ENCODE data around the gene SELE. TPM values are rescaled to one million over a fixed set of nuclear protein-coding genes. Genes with fewer than 3 reads are reported as not detected.

The SELE gene
- total and polyA plus RNA-seq, 8 donors = 0.51 to 3.1 (median 0.69) TPM; not detected in 1

GRCh38 chr1:169712309-169712631, 21.6 kb downstream of the SELE start:
- H3K27ac ChIP-seq = no peak overlapping the region
- no peak for FAIRE-seq
- no peaks in the 10 kb centered on the region for H3K9me3 ChIP-seq
- no peaks in the 10 kb centered on the region for H3K36me3 ChIP-seq
- intact Hi-C loops (cut with DNase I) = no loop called here
- no peak overlapping the region for H3K4me3 ChIP-seq
- ATAC-seq = no peak
- H3K27me3 ChIP-seq = peaks cover 0 to 3% (median 1%) of the 10 kb centered on the region in 4 donors
- WGBS, 2 donors = 68 to 77% methylated on average over 2 of the region's 2 CpGs
- H3K4me1 ChIP-seq = no peaks in the 10 kb centered on the region
- TF ChIP-seq CTCF (IDR thresholded peaks at IDR 0.05) = no peak
- DNase-seq = no peak

- WGBS, 2 donors = 4 to 6% methylated on average over 6 of the region's 6 CpGs
- TF ChIP-seq CTCF (IDR thresholded peaks at IDR 0.05) = peak; percentile 51 to 70 (median 62)
- H3K27me3 ChIP-seq = peaks cover 0 to 4% (median 1%) of the 10 kb centered on the region in 4 donors
- H3K9me3 ChIP-seq = no peaks in the 10 kb centered on the region
- peak within 1 kb of the TSS in 2 of 4 donors; percentile 7 to 30 for H3K4me3 ChIP-seq
- no peaks in the 10 kb centered on the region for H3K36me3 ChIP-seq
- no peaks in the 10 kb centered on the region for H3K4me1 ChIP-seq
- H3K27ac ChIP-seq = peak within 1 kb of the TSS in 1 of 4 donors; percentile 38
- DNase-seq (peak in 4 of 6 donors; percentile 33 to 68 (median 53)), FAIRE-seq (peak; percentile 80), ATAC-seq (peak; percentile 89 to 99 (median 99))
- intact Hi-C loops (cut with DNase I) = no loop called here
These were observed 22.2 kb downstream of the SELE start, which contains the start of gene SELL for GRCh38 chr1:169711469-169712308. TSS of gene SELL (minus strand) at chr1:169711620. CDS start at chr1:169711498, 122 bp downstream.

- WGBS, 2 donors = 54 to 66% methylated on average over 3 of the region's 3 CpGs
- no peaks in the 10 kb centered on the region for H3K9me3 ChIP-seq
- TF ChIP-seq CTCF (IDR thresholded peaks at IDR 0.05) = no peak
- no peak for DNase-seq
- peaks cover 0 to 4% (median 1%) of the 10 kb centered on the region in 4 donors for H3K27me3 ChIP-seq
- intact Hi-C loops (cut with DNase I) = loop anchor here in 1 of 3 donors (10.0 kb wide), 1 partner anchor 154 kb away; no protein-coding TSS in a partner anchor
- H3K4me1 ChIP-seq = no peaks in the 10 kb centered on the region
- no peak overlapping the region for H3K4me3 ChIP-seq
- no peak for ATAC-seq
- H3K27ac ChIP-seq = no peak overlapping the region
- FAIRE-seq = no peak
- no peaks in the 10 kb centered on the region for H3K36me3 ChIP-seq
These were observed 25.2 kb downstream of the SELE start for GRCh38 chr1:169708647-169709046.

- no peak for DNase-seq
- peaks cover 0 to 4% (median 1%) of the 10 kb centered on the region in 4 donors for H3K27me3 ChIP-seq
- H3K27ac ChIP-seq = no peak overlapping the region
- no peak for FAIRE-seq
- no peak for TF ChIP-seq CTCF (IDR thresholded peaks at IDR 0.05)
- no peaks in the 10 kb centered on the region for H3K4me1 ChIP-seq
- no peaks in the 10 kb centered on the region for H3K9me3 ChIP-seq
- WGBS, 2 donors = 50 to 69% methylated on average over 9 of the region's 9 CpGs
- intact Hi-C loops (cut with DNase I) = loop anchor here in 1 of 3 donors (10.0 kb wide), 1 partner anchor 153 kb away; no protein-coding TSS in a partner anchor
- ATAC-seq = no peak
- no peak overlapping the region for H3K4me3 ChIP-seq
- H3K36me3 ChIP-seq = no peaks in the 10 kb centered on the region
These were observed 25.8 kb downstream of the SELE start for GRCh38 chr1:169707912-169708604.
